Renal pelvis (tissue), 4 donors: Measurements from ENCODE around the gene ARMC9. TPM values are rescaled to one million over a fixed set of nuclear protein-coding genes. Genes with fewer than 3 reads are reported as not detected.

ENCODE experiments used
- DNase-seq: peaks from one replicate; pipeline ENCODE4 v3.0.0-alpha.2; 2013
- polyA plus RNA-seq, 3 donors: library from polyadenylated mRNA; unstranded; fragments of 120-200 nt; gene quantifications; one replicate each; pipeline ENCODE4 v1.2.1, GENCODE V29; 2013; ENCODE audit not compliant: insufficient read length in 3 of 3

The ARMC9 gene
- polyA plus RNA-seq, 3 donors: 27.3 to 30.6 (median 27.4) TPM

GRCh38 chr2:231415029-231415428 lies 216.6 kb downstream of the ARMC9 start:
- no peak for DNase-seq

GRCh38 chr2:231418820-231419640 lies 220.6 kb downstream of the ARMC9 start:
- DNase-seq: no peak

- DNase-seq: no peak
Measured at GRCh38 chr2:231421051-231421580, 222.7 kb downstream of the ARMC9 start.

GRCh38 chr2:231422056-231422455 lies 223.6 kb downstream of the ARMC9 start:
- DNase-seq: no peak

GRCh38 chr2:231423176-231423575 lies 224.7 kb downstream of the ARMC9 start:
- no peak for DNase-seq

Other genes starting within 250 kb of the ARMC9 start
- gene SPATA3, start 202.5 kb upstream of the ARMC9 start, polyA plus RNA-seq: not detected
- 1 to 10 TPM; 2.6 to 4.7 (median 3.6) TPM for gene C2orf72, start 161.1 kb upstream of the ARMC9 start, polyA plus RNA-seq
- gene PSMD1, start 141.8 kb upstream of the ARMC9 start, polyA plus RNA-seq: 100 to 1,000 TPM in 1 of 3 donors, 10 to 100 TPM in 2; 88.1 to 100 (median 98.7) TPM
- gene HTR2B, start 73.6 kb upstream of the ARMC9 start, polyA plus RNA-seq: 10 to 100 TPM in 2 of 3 donors, 1 to 10 TPM in 1; 7.3 to 12.2 (median 10.3) TPM
- gene B3GNT7, start 197.1 kb downstream of the ARMC9 start, polyA plus RNA-seq: 1 to 10 TPM; 3.0 to 5.0 (median 4.2) TPM